Body of pancreas (tissue), 4 donors: ENCODE data around the gene SCO1. TPM values are rescaled to one million over a fixed set of nuclear protein-coding genes. Genes with fewer than 3 reads are reported as not detected.

ENCODE experiments used
- ATAC-seq: fragments of 150-250 bp; one replicate; pipeline ENCODE4 v1.9.1; 2016
- DNase-seq, 4 donors: peaks; one replicate each; pipeline ENCODE4 v3.0.0-alpha.2; 2019
- H3K27ac ChIP-seq, 4 donors: fragments of 200-600 bp; sonication (generic); 1 replicate in 3 of 4; 2 replicates in 1 of 4; pipeline versions ENCODE4 v1.5.1 to v1.6.1; 2016 to 2019; ENCODE audit warnings: mild to moderate bottlenecking in 1 of 4, mixed read lengths in 1 of 4, moderate library complexity in 1 of 4
- H3K27me3 ChIP-seq, 2 donors: fragments of 200-600 bp; sonication (generic); one replicate each; pipeline ENCODE4 v1.6.0; 2016; ENCODE audit warnings: mild to moderate bottlenecking in 1 of 2
- H3K36me3 ChIP-seq, 2 donors: fragments of 200-600 bp; sonication (generic); replicated peaks in 1 of 2; 2 replicates each; pipeline ENCODE4 v1.5.1; 2016; ENCODE audit warnings: low read depth in 2 of 2; ENCODE audit not compliant: insufficient read depth in 1 of 2
- H3K4me1 ChIP-seq: fragments of 200-600 bp; sonication (generic); one replicate; pipeline ENCODE4 v1.6.0; 2016
- H3K4me3 ChIP-seq, 2 donors: fragments of 200-600 bp; sonication (generic); 1 replicate in 1 of 2; 2 replicates in 1 of 2; pipeline ENCODE4 v1.5.1; 2016 to 2019
- H3K9me3 ChIP-seq, 3 donors: fragments of 200-600 bp; sonication (generic); 1 replicate in 2 of 3; 2 replicates in 1 of 3; pipeline ENCODE4 v1.5.1; 2016
- POLR2A ChIP-seq, 3 donors: fragments of 450-650 bp; IDR thresholded peaks; one replicate each; pipeline ENCODE4 v1.6.1; 2016; ENCODE audit warnings: antibody characterized with exemption in 3 of 3, mild to moderate bottlenecking in 2 of 3
- WGBS, 2 donors: methylation state at CpG; one replicate each; pipeline ENCODE4 v1.1.5; 2017; 5-methylcytosine and 5-hydroxymethylcytosine counted together
- intact Hi-C: fragments of 100-400 bp; cut with DNase I; formaldehyde crosslinking; loops from one replicate; pipeline ENCODE4 v1.15.1; 2023
- total RNA-seq, 2 donors: library from RNA; depleted of rRNA; stranded (reverse); fragments of >200 nt; gene quantifications; one replicate each; pipeline ENCODE4 v1.1.0, GENCODE V29; 2016
- TF ChIP-seq, protein P1 (sequence below), 7 experiments: fragments of 450-650 bp in 4 of 7; fragments of 200-600 bp in 3 of 7; sonication (generic) in 3 of 7; IDR thresholded peaks; one replicate each; pipeline ENCODE4 v1.5.1; 2016 to 2019; ENCODE audit warnings: antibody characterized with exemption in 7 of 7

Gene SCO1
- total RNA-seq, 2 donors from 2014 or later: 20.5 to 46.5 TPM

DNA sequence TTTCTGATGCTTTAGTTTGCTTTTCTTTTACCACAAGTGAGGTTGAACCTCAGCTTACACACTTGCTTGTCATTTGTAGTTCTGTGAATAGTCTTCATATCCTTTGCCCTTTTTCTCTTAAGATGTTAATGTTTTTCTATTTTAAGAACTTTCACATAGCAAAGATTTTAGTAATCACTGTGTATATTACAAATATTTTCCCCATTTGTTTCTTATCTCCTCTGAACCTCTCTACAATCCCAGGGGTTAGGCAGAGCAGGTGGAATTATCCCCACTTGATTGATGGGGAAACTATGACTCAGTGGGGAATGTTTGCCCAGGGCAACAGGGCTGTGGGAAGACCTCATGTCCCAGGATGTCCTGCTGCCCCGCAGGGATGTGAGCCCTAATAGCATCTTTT lies 28.6 kb downstream of the SCO1 start:
- H3K27me3 ChIP-seq: no peaks in the 10 kb centered on the region
- DNase-seq: no peak
- H3K4me1 ChIP-seq: no peaks in the 10 kb centered on the region
- H3K4me3 ChIP-seq: no peak overlapping the region
- H3K9me3 ChIP-seq: no peaks in the 10 kb centered on the region
- H3K36me3 ChIP-seq: no peaks in the 10 kb centered on the region
- no peak for TF ChIP-seq POLR2A (IDR thresholded peaks at IDR 0.05)
- TF ChIP-seq, protein P1, sequence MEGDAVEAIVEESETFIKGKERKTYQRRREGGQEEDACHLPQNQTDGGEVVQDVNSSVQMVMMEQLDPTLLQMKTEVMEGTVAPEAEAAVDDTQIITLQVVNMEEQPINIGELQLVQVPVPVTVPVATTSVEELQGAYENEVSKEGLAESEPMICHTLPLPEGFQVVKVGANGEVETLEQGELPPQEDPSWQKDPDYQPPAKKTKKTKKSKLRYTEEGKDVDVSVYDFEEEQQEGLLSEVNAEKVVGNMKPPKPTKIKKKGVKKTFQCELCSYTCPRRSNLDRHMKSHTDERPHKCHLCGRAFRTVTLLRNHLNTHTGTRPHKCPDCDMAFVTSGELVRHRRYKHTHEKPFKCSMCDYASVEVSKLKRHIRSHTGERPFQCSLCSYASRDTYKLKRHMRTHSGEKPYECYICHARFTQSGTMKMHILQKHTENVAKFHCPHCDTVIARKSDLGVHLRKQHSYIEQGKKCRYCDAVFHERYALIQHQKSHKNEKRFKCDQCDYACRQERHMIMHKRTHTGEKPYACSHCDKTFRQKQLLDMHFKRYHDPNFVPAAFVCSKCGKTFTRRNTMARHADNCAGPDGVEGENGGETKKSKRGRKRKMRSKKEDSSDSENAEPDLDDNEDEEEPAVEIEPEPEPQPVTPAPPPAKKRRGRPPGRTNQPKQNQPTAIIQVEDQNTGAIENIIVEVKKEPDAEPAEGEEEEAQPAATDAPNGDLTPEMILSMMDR (IDR thresholded peaks at IDR 0.05): no peak
- no peak overlapping the region for H3K27ac ChIP-seq
- no peak for ATAC-seq
- intact Hi-C loops: no loop called here
- WGBS, 2 donors: 39 to 80% methylated on average over 1 of the region's 1 CpG

DNA sequence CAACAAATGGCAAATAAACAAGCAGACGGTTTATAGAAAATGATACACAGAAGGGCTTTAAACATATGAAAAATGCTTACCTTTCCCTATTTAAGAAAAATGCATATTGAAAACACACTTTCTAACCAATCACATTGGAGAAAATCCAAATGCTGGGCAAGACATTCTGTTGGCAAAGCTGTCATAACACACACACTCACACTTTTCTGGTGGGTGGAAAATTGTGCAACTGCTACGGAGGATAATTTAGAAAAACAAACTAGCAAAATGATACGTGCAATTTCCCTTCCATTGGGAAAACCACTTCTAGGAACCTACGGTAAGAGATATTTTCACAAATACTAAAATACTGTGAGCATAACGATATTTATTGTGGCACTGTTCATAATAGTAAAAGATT lies 30.4 kb downstream of the SCO1 start:
- WGBS, 2 donors: 74 to 83% methylated on average over 5 of the region's 5 CpGs
- Histone ChIP-seq H3K4me3 (no peak overlapping the region), H3K27ac (no peak overlapping the region), H3K27me3 (no peaks in the 10 kb centered on the region), H3K36me3 (no peaks in the 10 kb centered on the region), H3K9me3 (no peaks in the 10 kb centered on the region), H3K4me1 (no peaks in the 10 kb centered on the region)
- DNase-seq (no peak), ATAC-seq (no peak)
- TF ChIP-seq POLR2A (IDR thresholded peaks at IDR 0.05): no peak
- TF ChIP-seq, protein P1 (IDR thresholded peaks at IDR 0.05): no peak
- intact Hi-C loops: no loop called here

DNA sequence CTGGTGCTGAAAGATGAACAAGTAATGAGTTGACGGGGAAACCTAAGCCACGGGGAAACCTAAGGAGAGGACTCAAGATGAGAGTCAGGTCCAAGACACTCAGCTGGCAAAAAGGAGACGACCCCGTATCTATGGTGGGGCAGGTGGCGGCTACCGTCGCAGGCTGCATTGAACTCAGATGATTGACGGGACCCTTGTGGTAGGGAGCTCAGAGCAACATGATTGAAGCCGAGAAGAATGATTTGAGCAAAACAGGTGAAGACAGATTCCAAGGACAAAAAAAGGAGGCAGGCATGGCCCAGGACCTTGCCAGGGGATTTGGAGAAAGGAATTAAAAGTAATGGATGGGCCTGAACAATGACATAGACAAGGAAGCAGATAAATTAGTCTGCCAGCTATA lies 32.8 kb downstream of the SCO1 start:
- no peaks in the 10 kb centered on the region for H3K27me3 ChIP-seq
- intact Hi-C loops: no loop called here
- no peaks in the 10 kb centered on the region for H3K36me3 ChIP-seq
- no peaks in the 10 kb centered on the region for H3K9me3 ChIP-seq
- H3K4me1 ChIP-seq: no peaks in the 10 kb centered on the region
- DNase-seq (no peak), ATAC-seq (no peak)
- TF ChIP-seq, protein P1 (IDR thresholded peaks at IDR 0.05): no peak
- no peak for TF ChIP-seq POLR2A (IDR thresholded peaks at IDR 0.05)
- no peak overlapping the region for H3K4me3 ChIP-seq
- 91 to 93% methylated on average over 9 of the region's 9 CpGs for WGBS, 2 donors
- H3K27ac ChIP-seq: no peak overlapping the region

GRCh38 chr17:10663231-10663630 lies 34.1 kb downstream of the SCO1 start:
- ATAC-seq (no peak), DNase-seq (no peak)
- 78 to 89% methylated on average over 6 of the region's 6 CpGs for WGBS, 2 donors
- intact Hi-C loops: no loop called here
- TF ChIP-seq, protein P1 (IDR thresholded peaks at IDR 0.05): no peak
- no peak for TF ChIP-seq POLR2A (IDR thresholded peaks at IDR 0.05)
- no peak overlapping the region for H3K4me3 ChIP-seq
- H3K9me3 ChIP-seq: no peaks in the 10 kb centered on the region
- H3K36me3 ChIP-seq: no peaks in the 10 kb centered on the region
- H3K27ac ChIP-seq: no peak overlapping the region
- H3K4me1 ChIP-seq: no peaks in the 10 kb centered on the region
- H3K27me3 ChIP-seq: no peaks in the 10 kb centered on the region

DNA sequence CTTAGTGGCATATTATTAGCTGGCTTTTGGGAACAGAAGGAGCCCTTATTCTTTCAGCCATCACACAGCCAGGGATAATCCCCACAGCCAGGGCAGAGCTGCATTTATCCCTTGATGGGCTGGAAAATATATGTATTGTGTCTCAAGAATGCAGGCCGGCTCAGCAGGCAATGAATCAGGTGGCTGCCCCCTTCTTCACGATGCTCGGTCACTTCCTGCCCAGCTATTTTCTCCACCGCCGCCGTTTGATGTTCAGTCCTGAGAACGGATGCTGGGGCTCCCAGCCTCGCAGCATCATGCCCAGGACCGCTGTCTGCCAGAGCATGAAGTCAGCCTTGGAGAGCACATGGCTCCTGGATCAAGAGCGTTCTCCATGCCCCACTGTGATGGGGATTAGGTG lies 35.9 kb downstream of the SCO1 start:
- no peaks in the 10 kb centered on the region for H3K9me3 ChIP-seq
- H3K27me3 ChIP-seq: no peaks in the 10 kb centered on the region
- H3K4me1 ChIP-seq: no peaks in the 10 kb centered on the region
- H3K27ac ChIP-seq: no peak overlapping the region
- 90 to 93% methylated on average over 10 of the region's 10 CpGs for WGBS, 2 donors
- DNase-seq (no peak), ATAC-seq (no peak)
- no peak overlapping the region for H3K4me3 ChIP-seq
- H3K36me3 ChIP-seq: no peaks in the 10 kb centered on the region
- TF ChIP-seq, protein P1 (IDR thresholded peaks at IDR 0.05): no peak
- no peak for TF ChIP-seq POLR2A (IDR thresholded peaks at IDR 0.05)
- intact Hi-C loops: no loop called here
